Omental fat pad (tissue), 4 donors: ENCODE measurements around the gene CMTM2. TPM values are rescaled to one million over a fixed set of nuclear protein-coding genes. Genes with fewer than 3 reads are reported as not detected.

Experiments used
- ATAC-seq: fragments of 150-250 bp; one replicate; pipeline ENCODE4 v1.9.1; 2016; ENCODE audit warnings: mild to moderate bottlenecking, moderate library complexity; ENCODE audit not compliant: low FRiP score
- DNase-seq: peaks from one replicate; pipeline ENCODE4 v3.0.0-alpha.2; 2019; ENCODE audit warnings: low spot score
- CTCF ChIP-seq, 3 donors: fragments of 450-650 bp; IDR thresholded peaks; one replicate each; pipeline ENCODE4 v1.5.1; 2016 to 2017; ENCODE audit warnings: antibody characterized with exemption in 3 of 3, mild to moderate bottlenecking in 3 of 3, moderate library complexity in 2 of 3
- total RNA-seq, 4 donors: library from RNA; depleted of rRNA; stranded (reverse); fragments of >200 nt; gene quantifications; one replicate each; pipeline ENCODE4 v1.1.0, GENCODE V29; 2016

The CMTM2 gene
- total RNA-seq, 4 donors from 2014 or later = 1.1 to 5.7 (median 1.2) TPM; not detected in 1

DNA sequence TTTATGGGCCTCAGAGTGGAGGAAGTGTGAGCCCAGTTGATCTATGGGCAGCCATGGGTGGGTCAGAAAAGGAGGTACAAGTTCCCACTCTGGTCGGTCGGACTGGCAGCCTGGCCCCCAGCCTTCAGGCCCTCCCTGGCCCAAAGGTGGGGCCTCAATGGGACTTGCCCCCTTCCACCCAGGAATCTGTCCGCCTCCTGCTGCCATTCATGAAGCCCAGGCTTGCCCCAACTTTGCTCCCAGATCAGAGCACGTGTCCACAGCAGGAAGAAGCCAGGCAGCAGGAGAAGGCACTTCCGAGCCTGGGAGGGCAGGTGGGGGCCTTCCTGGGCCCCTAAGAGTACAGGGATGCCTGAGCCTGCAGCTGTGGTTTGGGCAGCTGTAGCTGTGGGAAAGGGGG, 22.2 kb downstream of the CMTM2 start:
- no peak for TF ChIP-seq CTCF (IDR thresholded peaks at IDR 0.05)
- DNase-seq = no peak
- no peak for ATAC-seq

DNA sequence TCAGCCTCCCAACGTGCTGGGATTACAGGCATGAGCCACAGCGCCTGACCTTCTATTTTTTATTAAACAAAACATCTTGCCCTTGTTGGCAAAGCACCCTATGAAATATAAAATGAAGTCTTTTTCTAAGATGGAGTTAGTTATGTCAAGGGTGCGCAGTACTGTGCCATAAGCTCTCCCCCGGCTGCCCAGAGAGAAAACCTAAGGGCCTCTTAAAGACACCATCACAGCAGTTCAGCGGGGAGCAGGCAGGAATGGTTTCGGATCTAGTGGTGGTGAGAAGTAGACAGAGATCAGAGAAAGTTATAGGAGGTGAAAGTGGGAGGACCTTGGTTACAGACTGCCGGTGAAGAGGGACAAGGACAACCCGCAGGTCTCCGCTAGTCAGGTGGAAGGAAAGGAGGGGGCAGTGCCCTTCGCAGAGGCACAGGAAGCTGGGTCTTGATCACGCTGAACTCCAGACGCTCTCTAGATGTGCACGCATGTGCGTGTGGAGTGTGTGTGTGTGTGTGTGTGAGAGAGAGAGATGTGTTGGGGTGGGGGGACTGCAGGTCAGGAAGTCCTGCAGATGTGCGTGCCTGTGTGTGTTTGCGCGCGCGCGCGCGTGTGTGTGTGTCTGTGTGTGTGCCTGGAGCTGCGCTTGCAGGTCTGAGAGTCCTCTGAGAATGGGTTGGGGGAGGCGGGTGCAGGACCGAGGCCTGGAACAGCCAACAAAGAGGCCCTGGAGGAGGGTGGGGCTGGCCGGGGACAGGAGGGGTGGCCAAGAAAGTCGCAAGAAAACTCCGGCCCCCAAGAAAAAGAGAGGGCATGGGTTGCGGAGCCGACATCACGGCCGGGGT, 24.5 kb downstream of the CMTM2 start:
- peak; percentile 8 for ATAC-seq
- no peak for TF ChIP-seq CTCF (IDR thresholded peaks at IDR 0.05)
- DNase-seq = no peak

DNA sequence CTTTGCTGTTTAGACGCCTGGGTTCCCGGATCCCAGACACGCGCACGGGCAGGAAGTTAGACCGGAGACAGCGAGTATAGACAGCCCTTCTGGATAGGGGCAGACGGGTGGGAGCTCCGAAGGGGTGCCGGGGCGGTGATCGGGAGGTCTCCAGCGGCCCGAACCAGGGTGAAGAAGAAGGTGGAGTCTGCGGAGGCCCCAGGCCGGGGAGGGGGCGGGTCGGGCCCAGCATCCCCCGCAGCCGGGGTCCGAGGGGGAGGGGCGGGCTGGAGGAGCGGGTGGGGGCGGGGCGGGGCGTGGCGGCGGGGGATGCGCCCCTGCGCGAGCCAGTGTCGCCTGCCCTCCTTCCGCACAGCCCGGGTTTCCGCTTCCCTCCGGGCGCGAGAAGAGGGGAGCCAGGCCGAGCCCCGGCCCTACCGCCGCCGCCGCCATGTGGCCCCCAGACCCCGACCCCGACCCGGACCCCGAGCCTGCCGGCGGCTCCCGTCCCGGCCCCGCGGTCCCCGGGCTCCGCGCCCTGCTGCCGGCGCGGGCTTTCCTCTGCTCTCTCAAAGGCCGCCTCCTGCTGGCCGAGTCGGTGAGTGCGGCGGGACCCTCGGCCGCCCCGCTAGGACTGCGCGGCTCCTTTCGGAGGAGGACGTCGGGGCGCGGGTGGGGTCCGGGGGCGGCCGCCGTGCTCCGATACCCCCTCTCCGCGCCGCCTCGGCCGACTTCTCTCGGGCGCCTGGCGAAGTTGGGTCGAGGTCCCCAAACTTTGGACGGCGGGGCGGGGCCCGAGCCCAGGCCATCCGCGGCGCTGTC, 25.3 kb downstream of the CMTM2 start, which contains the start of gene CMTM3:
Gene CMTM3 (plus strand): TSS at position 329 of the 801 bp plus-strand sequence. CDS start 102 bp downstream, at position 431.
- peak in 2 of 3 donors; percentile 57 to 64 for TF ChIP-seq CTCF (IDR thresholded peaks at IDR 0.05)
- ATAC-seq (peak; percentile 67), DNase-seq (peak; percentile 58)

DNA sequence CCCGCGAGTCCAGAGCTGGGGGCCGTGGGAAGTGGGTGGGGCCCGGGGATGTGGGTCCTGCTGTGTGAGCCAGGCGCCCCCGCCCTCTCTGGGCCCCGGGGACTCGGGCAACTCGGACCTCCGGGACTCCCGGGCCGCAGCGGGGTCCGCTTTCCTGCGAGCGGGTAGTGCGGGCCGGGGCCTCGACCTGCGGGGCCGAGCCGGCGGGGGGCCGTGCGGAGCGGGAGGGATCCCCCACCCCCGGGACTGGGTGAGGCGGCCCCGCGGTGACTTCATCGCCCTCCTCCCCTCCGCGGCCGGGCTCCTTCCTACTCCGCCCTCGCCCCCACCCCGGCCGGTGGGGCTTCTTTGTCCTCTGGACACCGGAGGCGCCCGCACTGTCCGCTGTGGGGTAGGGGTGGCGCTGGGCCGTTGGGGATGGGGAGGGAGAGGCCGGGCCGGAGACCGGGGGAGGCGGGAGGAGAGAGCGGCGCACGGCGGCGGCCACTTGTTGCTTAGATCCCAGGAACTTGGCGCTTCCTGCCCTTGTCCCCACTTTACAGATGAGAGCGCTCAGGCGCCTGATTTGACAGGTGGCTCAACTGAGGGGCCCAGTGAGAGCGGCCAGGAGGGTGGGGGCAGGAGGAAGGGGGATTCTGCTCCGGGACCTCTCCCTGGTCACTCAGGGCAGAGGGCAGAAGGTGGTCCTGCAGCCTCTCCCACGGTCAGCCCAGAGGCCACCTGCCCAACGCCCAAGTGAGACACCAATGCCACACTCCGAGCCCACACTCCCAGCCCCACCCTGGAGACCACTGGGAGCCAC, 26.1 kb downstream of the CMTM2 start:
- DNase-seq (no peak), ATAC-seq (peak; percentile 68)
- TF ChIP-seq CTCF (IDR thresholded peaks at IDR 0.05) = no peak

GRCh38 chr16:66605979-66606751, 26.9 kb downstream of the CMTM2 start:
- DNase-seq = no peak
- no peak for ATAC-seq
- TF ChIP-seq CTCF (IDR thresholded peaks at IDR 0.05) = no peak
